DND-41 (cell line): ENCODE results near the gene KCNK4.

Experiments
- ATAC-seq: fragments of 200-7000 bp; cut with Tn5 transposase; 3 replicates; pipeline ENCODE4 v1.9.1; 2021; ENCODE audit warnings: low read depth; ENCODE audit not compliant: insufficient read depth
- DNase-seq: peaks from one replicate; pipeline ENCODE4 v3.0.0-alpha.2; 2020
- H2AFZ ChIP-seq: 2 replicates; pipeline ENCODE4 v1.6.0; 2012; ENCODE audit warnings: low read depth, low read length
- H3K27ac ChIP-seq: 2 replicates; pipeline ENCODE4 v1.5.1; 2012; ENCODE audit warnings: low read length, inconsistent platforms
- H3K27me3 ChIP-seq: fragments of 200-600 bp; sonication (generic); 2 replicates; pipeline ENCODE4 v1.6.0; 2012; ENCODE audit warnings: low read length, mild to moderate bottlenecking, inconsistent platforms; ENCODE audit not compliant: insufficient read depth, poor library complexity
- H3K36me3 ChIP-seq: 2 replicates; pipeline ENCODE4 v1.5.1; 2012; ENCODE audit warnings: low read length, inconsistent platforms; ENCODE audit not compliant: insufficient read depth
- H3K4me1 ChIP-seq: 2 replicates; pipeline ENCODE4 v1.5.1; 2012; ENCODE audit warnings: mild to moderate bottlenecking, low read length; ENCODE audit not compliant: insufficient read depth
- H3K4me2 ChIP-seq: 2 replicates; pipeline ENCODE4 v1.6.0; 2012; ENCODE audit warnings: mild to moderate bottlenecking, moderate library complexity, low read length, inconsistent platforms; ENCODE audit not compliant: insufficient read depth
- H3K4me3 ChIP-seq, 2 experiments: fragments of 200-600 bp in 1 of 2; shearing (Covaris generic) in 1 of 2; 2 replicates each; pipeline ENCODE4 v1.5.1; 2012 to 2016; ENCODE audit warnings: inconsistent platforms in 2 of 2, low read length in 2 of 2, mild to moderate bottlenecking in 2 of 2, low read depth in 1 of 2, moderate library complexity in 1 of 2
- H3K79me2 ChIP-seq: 2 replicates; pipeline ENCODE4 v1.6.0; 2012; ENCODE audit warnings: low read length, inconsistent platforms; ENCODE audit not compliant: insufficient read depth
- H3K9ac ChIP-seq: 2 replicates; pipeline ENCODE4 v1.6.0; 2012; ENCODE audit warnings: low read depth, mild to moderate bottlenecking, inconsistent platforms, low read length, moderate library complexity
- H3K9me3 ChIP-seq: 2 replicates; pipeline ENCODE4 v1.5.1; 2012; ENCODE audit warnings: low read length, moderate library complexity, mild to moderate bottlenecking, inconsistent platforms; ENCODE audit not compliant: insufficient read depth, severe bottlenecking
- H4K20me1 ChIP-seq: 2 replicates; pipeline ENCODE4 v1.6.0; 2012; ENCODE audit warnings: low read length; ENCODE audit not compliant: insufficient read depth
- EZH2 ChIP-seq: IDR thresholded peaks from 3 replicates; pipeline ENCODE4 v1.6.1; 2012; ENCODE audit warnings: borderline replicate concordance, low read depth, mild to moderate bottlenecking, moderate library complexity, low read length, inconsistent platforms; ENCODE audit not compliant: severe bottlenecking
- TF ChIP-seq, protein P1 (sequence below): IDR thresholded peaks from 2 replicates; pipeline ENCODE4 v1.5.1; 2012; ENCODE audit warnings: borderline replicate concordance, low read length, moderate library complexity, mild to moderate bottlenecking; ENCODE audit not compliant: poor library complexity, severe bottlenecking; ENCODE audit errors: extremely low read depth

KCNK4 gene

DNA sequence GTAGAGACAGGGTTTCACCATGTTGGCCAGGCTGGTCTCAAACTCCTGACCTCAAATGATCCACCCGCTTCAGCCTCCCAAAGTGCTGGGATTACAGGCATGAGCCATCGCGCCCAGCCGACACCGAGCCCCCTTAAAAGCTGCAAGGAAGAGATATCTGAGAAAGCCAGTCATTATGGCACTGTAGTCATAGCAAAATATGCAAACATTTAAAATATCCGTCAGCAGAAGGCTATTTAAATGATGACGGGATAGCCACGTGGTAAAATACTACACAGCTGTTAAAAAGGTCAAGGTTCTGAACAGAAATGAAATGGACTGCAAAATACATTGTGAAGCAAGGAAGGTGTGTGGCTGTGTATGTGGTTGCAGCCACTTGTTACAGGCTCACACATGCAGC is 42.5 kb downstream of the KCNK4 start:
- no peak overlapping the region for H3K27ac ChIP-seq
- H2AFZ ChIP-seq, result no peak overlapping the region
- no peak overlapping the region for H3K9ac ChIP-seq
- H3K4me1 ChIP-seq, result no peaks in the 10 kb centered on the region
- H3K36me3 ChIP-seq, result no peaks in the 10 kb centered on the region
- no peaks in the 10 kb centered on the region for H3K79me2 ChIP-seq
- H4K20me1 ChIP-seq, result no peaks in the 10 kb centered on the region
- DNase-seq, result no peak
- no peak for ATAC-seq
- TF ChIP-seq, protein P1, sequence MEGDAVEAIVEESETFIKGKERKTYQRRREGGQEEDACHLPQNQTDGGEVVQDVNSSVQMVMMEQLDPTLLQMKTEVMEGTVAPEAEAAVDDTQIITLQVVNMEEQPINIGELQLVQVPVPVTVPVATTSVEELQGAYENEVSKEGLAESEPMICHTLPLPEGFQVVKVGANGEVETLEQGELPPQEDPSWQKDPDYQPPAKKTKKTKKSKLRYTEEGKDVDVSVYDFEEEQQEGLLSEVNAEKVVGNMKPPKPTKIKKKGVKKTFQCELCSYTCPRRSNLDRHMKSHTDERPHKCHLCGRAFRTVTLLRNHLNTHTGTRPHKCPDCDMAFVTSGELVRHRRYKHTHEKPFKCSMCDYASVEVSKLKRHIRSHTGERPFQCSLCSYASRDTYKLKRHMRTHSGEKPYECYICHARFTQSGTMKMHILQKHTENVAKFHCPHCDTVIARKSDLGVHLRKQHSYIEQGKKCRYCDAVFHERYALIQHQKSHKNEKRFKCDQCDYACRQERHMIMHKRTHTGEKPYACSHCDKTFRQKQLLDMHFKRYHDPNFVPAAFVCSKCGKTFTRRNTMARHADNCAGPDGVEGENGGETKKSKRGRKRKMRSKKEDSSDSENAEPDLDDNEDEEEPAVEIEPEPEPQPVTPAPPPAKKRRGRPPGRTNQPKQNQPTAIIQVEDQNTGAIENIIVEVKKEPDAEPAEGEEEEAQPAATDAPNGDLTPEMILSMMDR, result no peak
- TF ChIP-seq EZH2, result no peak
- no peaks in the 10 kb centered on the region for H3K27me3 ChIP-seq
- H3K4me2 ChIP-seq, result no peak overlapping the region
- no peaks in the 10 kb centered on the region for H3K9me3 ChIP-seq
- no peak overlapping the region for H3K4me3 ChIP-seq

DNA sequence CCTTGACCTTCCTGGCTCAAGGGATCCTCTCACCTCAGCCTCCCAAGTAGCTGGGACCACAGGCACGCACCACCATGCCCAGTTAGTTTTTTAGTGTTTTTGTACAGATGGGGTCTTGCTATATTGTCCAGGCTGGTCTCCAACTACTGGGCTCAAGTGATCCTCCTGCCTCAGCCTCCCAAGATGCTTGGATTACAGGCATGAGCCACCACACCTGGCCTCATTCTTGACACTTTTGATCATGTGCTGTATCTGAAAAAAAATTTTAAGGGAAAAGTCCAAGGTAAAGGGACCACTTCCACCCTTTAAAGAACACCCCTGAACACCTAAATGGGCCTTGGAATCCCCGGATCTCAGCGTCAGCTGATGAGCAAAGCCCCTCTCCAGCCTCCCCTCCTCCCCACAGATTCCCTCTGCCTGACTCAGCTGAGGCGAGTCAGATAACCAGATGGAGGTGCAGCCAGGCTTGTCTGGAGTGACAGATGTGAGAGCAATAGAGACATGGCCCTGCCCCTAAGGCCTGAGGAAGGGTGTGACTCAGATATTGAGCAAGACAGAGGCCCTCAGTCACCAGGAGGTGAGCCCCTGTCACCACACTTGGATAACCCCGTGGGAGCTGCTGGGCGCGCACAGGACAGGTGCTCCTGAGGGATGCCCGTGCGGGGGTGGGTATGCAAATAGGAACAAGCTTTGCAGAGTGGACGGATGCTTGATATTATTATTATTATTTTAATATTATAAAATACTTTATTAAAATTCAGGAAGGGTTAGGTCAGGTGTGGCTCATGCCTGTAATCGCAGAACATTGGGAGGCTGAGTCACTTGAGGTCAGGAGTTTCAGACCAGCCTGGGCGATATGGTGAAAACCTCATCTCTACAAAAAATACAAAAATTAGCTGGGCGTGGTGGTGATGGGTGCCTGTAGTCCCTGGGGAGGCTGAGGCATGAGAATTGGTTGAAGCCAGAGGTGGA is 43.9 kb downstream of the KCNK4 start:
- Histone ChIP-seq H4K20me1 (no peaks in the 10 kb centered on the region), H3K4me2 (no peak overlapping the region), H3K36me3 (no peaks in the 10 kb centered on the region), H3K9me3 (no peaks in the 10 kb centered on the region), H3K4me3 (no peak overlapping the region), H3K4me1 (peaks cover 3% of the 10 kb centered on the region; the same call in 1 of the 2 replicates), H3K27me3 (no peaks in the 10 kb centered on the region), H3K27ac (no peak overlapping the region), H2AFZ (no peak overlapping the region), H3K79me2 (no peaks in the 10 kb centered on the region), H3K9ac (no peak overlapping the region)
- DNase-seq (no peak), ATAC-seq (no peak)
- TF ChIP-seq, protein P1, result no peak
- no peak for TF ChIP-seq EZH2

DNA sequence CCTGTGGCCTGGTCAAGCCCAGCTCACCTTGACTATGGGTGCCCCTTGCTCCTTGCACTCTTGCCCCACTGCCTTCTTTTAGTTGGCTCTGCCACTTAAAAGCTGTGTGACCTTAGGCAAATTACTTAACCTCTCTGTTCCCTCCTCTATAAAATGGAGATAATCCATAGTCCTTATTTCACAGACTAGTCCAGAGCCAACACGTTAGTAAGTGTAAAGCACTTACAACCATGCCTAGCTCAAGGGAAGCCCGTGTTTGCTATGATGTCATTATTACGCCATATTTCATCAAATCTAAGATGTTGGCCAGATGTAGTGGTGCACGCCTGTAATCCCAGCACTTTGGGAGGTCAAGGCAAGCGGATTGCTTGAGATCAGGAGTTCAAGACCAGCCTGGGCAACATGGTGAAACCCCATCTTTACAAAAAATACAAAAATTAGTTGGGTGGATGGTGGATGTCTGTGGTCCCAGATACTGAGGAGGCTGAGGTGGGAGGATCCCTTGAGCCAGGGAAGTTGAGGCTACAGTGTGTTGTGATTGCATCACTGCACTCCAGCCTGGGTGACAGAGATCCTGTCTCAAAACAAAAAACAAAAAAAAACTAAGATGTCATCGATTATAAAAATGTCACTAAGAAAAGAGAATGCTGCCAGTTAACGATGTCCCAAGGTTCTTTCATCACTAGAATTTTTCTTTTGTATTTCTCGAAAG is 46.6 kb downstream of the KCNK4 start:
- no peak overlapping the region for H3K9ac ChIP-seq
- ATAC-seq (no peak), DNase-seq (no peak)
- no peaks in the 10 kb centered on the region for H3K36me3 ChIP-seq
- H3K4me1 ChIP-seq, result peaks cover 11% of the 10 kb centered on the region
- H3K4me3 ChIP-seq, result no peak overlapping the region
- no peaks in the 10 kb centered on the region for H4K20me1 ChIP-seq
- H3K9me3 ChIP-seq, result no peaks in the 10 kb centered on the region
- no peak overlapping the region for H3K4me2 ChIP-seq
- H2AFZ ChIP-seq, result no peak overlapping the region
- TF ChIP-seq EZH2, result no peak
- TF ChIP-seq, protein P1, result no peak
- no peak overlapping the region for H3K27ac ChIP-seq
- no peaks in the 10 kb centered on the region for H3K79me2 ChIP-seq
- no peaks in the 10 kb centered on the region for H3K27me3 ChIP-seq
